ENCODE measurements around the gene FHOD3. TPM values are rescaled to one million over a fixed set of nuclear protein-coding genes. Genes with fewer than 3 reads are reported as not detected.

The FHOD3 gene
- total RNA-seq, 4 donors from 2014 or later: 24.1 to 51.4 (median 33.8) TPM

- WGBS: 93% methylated on average over 4 of the region's 4 CpGs
- H3K4me1 ChIP-seq: no peaks in the 10 kb centered on the region
- H3K27me3 ChIP-seq: no peaks in the 10 kb centered on the region
- TF ChIP-seq CTCF (IDR thresholded peaks at IDR 0.05): no peak
- no peak for TF ChIP-seq EP300 (IDR thresholded peaks at IDR 0.05)
- TF ChIP-seq POLR2AphosphoS5 (IDR thresholded peaks at IDR 0.05): no peak
- no peak for TF ChIP-seq POLR2A (IDR thresholded peaks at IDR 0.05; ENCODE audit: low read depth)
- H3K9me3 ChIP-seq: no peaks in the 10 kb centered on the region
- no peak overlapping the region for H3K4me3 ChIP-seq
- DNase-seq (ENCODE audit: extremely low spot score): no peak
- intact Hi-C loops (cut with DNase I): no loop called here
- no peak overlapping the region for H3K27ac ChIP-seq (replicated peaks in 1 of 4)
- no peaks in the 10 kb centered on the region for H3K36me3 ChIP-seq
Measured at GRCh38 chr18:36455931-36456330, 158.4 kb downstream of the FHOD3 start.

GRCh38 chr18:36456622-36457021 is 159.1 kb downstream of the FHOD3 start:
- no peaks in the 10 kb centered on the region for H3K9me3 ChIP-seq
- H3K4me1 ChIP-seq: no peaks in the 10 kb centered on the region
- no peaks in the 10 kb centered on the region for H3K27me3 ChIP-seq
- no peak for TF ChIP-seq POLR2A (IDR thresholded peaks at IDR 0.05; ENCODE audit: low read depth)
- TF ChIP-seq POLR2AphosphoS5 (IDR thresholded peaks at IDR 0.05): no peak
- WGBS: 100% methylated on average over 1 of the region's 1 CpG
- H3K4me3 ChIP-seq: no peak overlapping the region
- intact Hi-C loops (cut with DNase I): no loop called here
- H3K36me3 ChIP-seq: no peaks in the 10 kb centered on the region
- H3K27ac ChIP-seq (replicated peaks in 1 of 4): no peak overlapping the region
- DNase-seq (ENCODE audit: extremely low spot score): peak; percentile 66

GRCh38 chr18:36457683-36458082 is 160.2 kb downstream of the FHOD3 start:
- 79% methylated on average over 1 of the region's 1 CpG for WGBS
- Histone ChIP-seq H3K27me3 (no peaks in the 10 kb centered on the region), H3K27ac (replicated peaks in 1 of 4) (no peak overlapping the region), H3K9me3 (no peaks in the 10 kb centered on the region), H3K4me1 (no peaks in the 10 kb centered on the region), H3K4me3 (no peak overlapping the region), H3K36me3 (no peaks in the 10 kb centered on the region)
- intact Hi-C loops (cut with DNase I): no loop called here
- no peak for DNase-seq (ENCODE audit: extremely low spot score)
- TF ChIP-seq POLR2A (IDR thresholded peaks at IDR 0.05; ENCODE audit: low read depth) (no peak), EP300 (IDR thresholded peaks at IDR 0.05) (no peak), POLR2AphosphoS5 (IDR thresholded peaks at IDR 0.05) (no peak), CTCF (IDR thresholded peaks at IDR 0.05) (no peak)

GRCh38 chr18:36458306-36458705 is 160.8 kb downstream of the FHOD3 start:
- Histone ChIP-seq H3K4me1 (no peaks in the 10 kb centered on the region), H3K4me3 (no peak overlapping the region), H3K36me3 (no peaks in the 10 kb centered on the region), H3K27ac (replicated peaks in 1 of 4) (no peak overlapping the region), H3K27me3 (no peaks in the 10 kb centered on the region), H3K9me3 (no peaks in the 10 kb centered on the region)
- TF ChIP-seq POLR2A (IDR thresholded peaks at IDR 0.05; ENCODE audit: low read depth) (no peak), CTCF (IDR thresholded peaks at IDR 0.05) (no peak), EP300 (IDR thresholded peaks at IDR 0.05) (no peak), POLR2AphosphoS5 (IDR thresholded peaks at IDR 0.05) (no peak)
- no peak for DNase-seq (ENCODE audit: extremely low spot score)
- WGBS: 100% methylated on average over 1 of the region's 1 CpG
- intact Hi-C loops (cut with DNase I): no loop called here

- no peak for TF ChIP-seq POLR2A (IDR thresholded peaks at IDR 0.05; ENCODE audit: low read depth)
- no peak for TF ChIP-seq EP300 (IDR thresholded peaks at IDR 0.05)
- no peak for TF ChIP-seq CTCF (IDR thresholded peaks at IDR 0.05)
- TF ChIP-seq POLR2AphosphoS5 (IDR thresholded peaks at IDR 0.05): no peak
- DNase-seq (ENCODE audit: extremely low spot score): peak; percentile 75
- Histone ChIP-seq H3K9me3 (no peaks in the 10 kb centered on the region), H3K27ac (replicated peaks in 1 of 4) (no peak overlapping the region), H3K4me3 (no peak overlapping the region), H3K36me3 (no peaks in the 10 kb centered on the region), H3K27me3 (no peaks in the 10 kb centered on the region), H3K4me1 (no peaks in the 10 kb centered on the region)
- WGBS: 88% methylated on average over 3 of the region's 4 CpGs
- intact Hi-C loops (cut with DNase I): no loop called here
Measured at GRCh38 chr18:36459203-36459602, 161.7 kb downstream of the FHOD3 start.

Measured in esophagus muscularis mucosa (tissue), 4 donors.